Measurements from ENCODE around the gene GNB2. TPM values are rescaled to one million over a fixed set of nuclear protein-coding genes. Genes with fewer than 3 reads are reported as not detected.

GNB2 gene
- 10 to 100 TPM; 61.4 to 71.8 (median 64.8) TPM for polyA plus RNA-seq

GRCh38 chr7:100673302-100673941 is at the start of gene GNB2:
Gene GNB2 (plus strand): TSS chr7:100673740. CDS start chr7:100676266, 2,526 bp downstream.
- Mint-ChIP-seq H3K27ac (peak within 1 kb of the TSS; percentile 91 to 98 (median 96)), H3K27me3 (ENCODE audit: low read depth in 3 of 3) (peaks cover 21 to 35% (median 23%) of the 10 kb centered on the region in 3 donors)
- peak; percentile 94 to 96 (median 95) for DNase-seq

GRCh38 chr7:100623951-100624824 is 49.4 kb upstream of the GNB2 start:
- peaks cover 12 to 16% of the 10 kb centered on the region in 2 donors for H3K4me1 Mint-ChIP-seq
- peak overlapping the region in 1 of 5 donors; percentile 0 for H3K4me3 Mint-ChIP-seq
- H3K36me3 Mint-ChIP-seq: peaks cover 3 to 8% (median 4%) of the 10 kb centered on the region in 3 donors
- H3K9me3 Mint-ChIP-seq: no peaks in the 10 kb centered on the region
- peaks cover 0 to 10% (median 0%) of the 10 kb centered on the region in 3 donors for H3K27me3 Mint-ChIP-seq (ENCODE audit: low read depth in 3 of 3)
- DNase-seq: no peak
- H3K27ac Mint-ChIP-seq: peak overlapping the region in 1 of 6 donors; percentile 59

More at GRCh38 chr7:100673302-100673941, at the start of gene GNB2:
- Mint-ChIP-seq H3K36me3 (peaks cover 0 to 6% (median 0%) of the 10 kb centered on the region in 3 donors), H3K9me3 (no peaks in the 10 kb centered on the region), H3K4me3 (peak within 1 kb of the TSS; percentile 92 to 96 (median 93)), H3K4me1 (peaks cover 7 to 16% of the 10 kb centered on the region in 2 donors)

GRCh38 chr7:100626055-100626454 is 47.5 kb upstream of the GNB2 start:
- no peak for DNase-seq
- peaks cover 16% of the 10 kb centered on the region in 2 donors for H3K4me1 Mint-ChIP-seq
- H3K4me3 Mint-ChIP-seq: peak overlapping the region; percentile 55 to 86 (median 74)
- no peaks in the 10 kb centered on the region for H3K9me3 Mint-ChIP-seq
- peaks cover 0 to 8% (median 3%) of the 10 kb centered on the region in 3 donors for H3K36me3 Mint-ChIP-seq
- peak overlapping the region in 5 of 6 donors; percentile 11 to 78 (median 61) for H3K27ac Mint-ChIP-seq
- peaks cover 0 to 7% (median 0%) of the 10 kb centered on the region in 3 donors for H3K27me3 Mint-ChIP-seq (ENCODE audit: low read depth in 3 of 3)

- peak overlapping the region; percentile 55 to 86 (median 74) for H3K4me3 Mint-ChIP-seq
- no peaks in the 10 kb centered on the region for H3K9me3 Mint-ChIP-seq
- H3K36me3 Mint-ChIP-seq: peaks cover 0 to 5% (median 2%) of the 10 kb centered on the region in 3 donors
- DNase-seq: peak; percentile 76 to 84 (median 83)
- H3K27me3 Mint-ChIP-seq (ENCODE audit: low read depth in 3 of 3): peaks cover 0 to 7% (median 0%) of the 10 kb centered on the region in 3 donors
- peak overlapping the region; percentile 55 to 87 (median 72) for H3K27ac Mint-ChIP-seq
- H3K4me1 Mint-ChIP-seq: peaks cover 16% of the 10 kb centered on the region in 2 donors
Observed at GRCh38 chr7:100626530-100627237, 46.9 kb upstream of the GNB2 start.

- Mint-ChIP-seq H3K27me3 (ENCODE audit: low read depth in 3 of 3) (peaks cover 0 to 5% (median 1%) of the 10 kb centered on the region in 3 donors), H3K4me1 (peaks cover 16 to 17% of the 10 kb centered on the region in 2 donors), H3K4me3 (peak overlapping the region in 2 of 5 donors; percentile 18 to 54)
Observed at GRCh38 chr7:100627238-100627549, 46.3 kb upstream of the GNB2 start.

GRCh38 chr7:100629117-100629716 is 44.3 kb upstream of the GNB2 start:
- Mint-ChIP-seq H3K9me3 (no peaks in the 10 kb centered on the region), H3K4me1 (peaks cover 22 to 26% of the 10 kb centered on the region in 2 donors), H3K36me3 (no peaks in the 10 kb centered on the region), H3K27ac (peak overlapping the region in 4 of 6 donors; percentile 32 to 82 (median 66)), H3K4me3 (no peak overlapping the region), H3K27me3 (ENCODE audit: low read depth in 3 of 3) (peaks cover 2 to 8% (median 7%) of the 10 kb centered on the region in 3 donors)
- DNase-seq: no peak

More at GRCh38 chr7:100627238-100627549, 46.3 kb upstream of the GNB2 start:
- H3K27ac Mint-ChIP-seq: peak overlapping the region in 5 of 6 donors; percentile 17 to 66 (median 40)
- H3K9me3 Mint-ChIP-seq: no peaks in the 10 kb centered on the region
- no peak for DNase-seq
- H3K36me3 Mint-ChIP-seq: peaks cover 0 to 3% (median 0%) of the 10 kb centered on the region in 3 donors

- Mint-ChIP-seq H3K36me3 (no peaks in the 10 kb centered on the region), H3K27me3 (ENCODE audit: low read depth in 3 of 3) (peaks cover 2 to 12% (median 7%) of the 10 kb centered on the region in 3 donors), H3K4me3 (peak overlapping the region in 1 of 5 donors; percentile 33), H3K4me1 (peaks cover 23 to 29% of the 10 kb centered on the region in 2 donors), H3K27ac (peak overlapping the region in 5 of 6 donors; percentile 8 to 70 (median 60)), H3K9me3 (no peaks in the 10 kb centered on the region)
- no peak for DNase-seq
Observed at GRCh38 chr7:100630066-100630465, 43.5 kb upstream of the GNB2 start.

GRCh38 chr7:100632951-100633717 is 40.4 kb upstream of the GNB2 start:
- Mint-ChIP-seq H3K4me1 (peaks cover 11 to 15% of the 10 kb centered on the region in 2 donors), H3K27me3 (ENCODE audit: low read depth in 3 of 3) (peaks cover 2 to 11% (median 7%) of the 10 kb centered on the region in 3 donors), H3K36me3 (no peaks in the 10 kb centered on the region), H3K27ac (peak overlapping the region in 5 of 6 donors; percentile 71 to 88 (median 85)), H3K4me3 (peak overlapping the region; percentile 76 to 88 (median 86)), H3K9me3 (no peaks in the 10 kb centered on the region)
- peak; percentile 43 to 63 (median 56) for DNase-seq

- Mint-ChIP-seq H3K4me3 (no peak overlapping the region), H3K27ac (no peak overlapping the region), H3K9me3 (no peaks in the 10 kb centered on the region), H3K4me1 (no peaks in the 10 kb centered on the region), H3K27me3 (ENCODE audit: low read depth in 3 of 3) (peaks cover 0 to 2% (median 0%) of the 10 kb centered on the region in 3 donors), H3K36me3 (no peaks in the 10 kb centered on the region)
- DNase-seq: no peak
Observed at GRCh38 chr7:100639995-100640516, 33.5 kb upstream of the GNB2 start.

- no peaks in the 10 kb centered on the region for H3K9me3 Mint-ChIP-seq
- no peaks in the 10 kb centered on the region for H3K4me1 Mint-ChIP-seq
- H3K4me3 Mint-ChIP-seq: no peak overlapping the region
- H3K36me3 Mint-ChIP-seq: no peaks in the 10 kb centered on the region
- H3K27ac Mint-ChIP-seq: no peak overlapping the region
- H3K27me3 Mint-ChIP-seq (ENCODE audit: low read depth in 3 of 3): peaks cover 0 to 4% (median 0%) of the 10 kb centered on the region in 3 donors
- DNase-seq: no peak
Observed at GRCh38 chr7:100640517-100641440, 32.8 kb upstream of the GNB2 start.

- H3K9me3 Mint-ChIP-seq: no peaks in the 10 kb centered on the region
- H3K36me3 Mint-ChIP-seq: no peaks in the 10 kb centered on the region
- no peak within 1 kb of the TSS for H3K27ac Mint-ChIP-seq
Observed at GRCh38 chr7:100641463-100641859, 32.1 kb upstream of the GNB2 start, which contains the start of gene TFR2. Gene TFR2 (minus strand): TSS chr7:100641552. CDS start chr7:100641509, 43 bp downstream.

More at GRCh38 chr7:100641463-100641859, 32.1 kb upstream of the GNB2 start, which contains the start of gene TFR2:
- H3K4me1 Mint-ChIP-seq: no peaks in the 10 kb centered on the region
- H3K4me3 Mint-ChIP-seq: no peak within 1 kb of the TSS
- peaks cover 0 to 5% (median 0%) of the 10 kb centered on the region in 3 donors for H3K27me3 Mint-ChIP-seq (ENCODE audit: low read depth in 3 of 3)
- no peak for DNase-seq

Data from immature natural killer cell (primary cell).